Neuronal stem cell (in vitro differentiated cells): ENCODE results near the gene CA5B.

ENCODE experiments used
- DNase-seq: peaks from one replicate; pipeline ENCODE4 v3.0.0-alpha.2; 2013; ENCODE audit warnings: low spot score
- H2AFZ ChIP-seq: one replicate; pipeline ENCODE4 v1.6.1; 2013; ENCODE audit warnings: mild to moderate bottlenecking, low read length, inconsistent platforms
- H2AK5ac ChIP-seq: 2 replicates; pipeline ENCODE4 v1.6.1; 2013; ENCODE audit warnings: low read depth, mild to moderate bottlenecking, inconsistent platforms, low read length, moderate library complexity, mixed read lengths
- H2BK120ac ChIP-seq: 2 replicates; pipeline ENCODE4 v1.6.1; 2013; ENCODE audit warnings: low read depth, mild to moderate bottlenecking, inconsistent platforms, low read length, moderate library complexity, mixed read lengths
- H2BK12ac ChIP-seq: one replicate; pipeline ENCODE4 v1.6.1; 2013; ENCODE audit warnings: low read length, inconsistent platforms
- H2BK15ac ChIP-seq: 2 replicates; pipeline ENCODE4 v1.6.1; 2013; ENCODE audit warnings: mild to moderate bottlenecking, low read length, inconsistent platforms, mixed read lengths
- H2BK5ac ChIP-seq: one replicate; pipeline ENCODE4 v1.6.1; 2013; ENCODE audit warnings: inconsistent platforms, mild to moderate bottlenecking, low read length, moderate library complexity
- H3K14ac ChIP-seq: one replicate; pipeline ENCODE4 v1.6.1; 2013; ENCODE audit warnings: low read length, inconsistent platforms
- H3K18ac ChIP-seq: 2 replicates; pipeline ENCODE4 v1.6.1; 2013; ENCODE audit warnings: low read length, inconsistent platforms
- H3K23ac ChIP-seq: 2 replicates; pipeline ENCODE4 v1.6.1; 2013; ENCODE audit warnings: low read depth, mild to moderate bottlenecking, mixed read lengths, low read length, inconsistent platforms; ENCODE audit not compliant: poor library complexity
- H3K27ac ChIP-seq: replicated peaks from 3 replicates; pipeline ENCODE4 v1.5.1; 2013; ENCODE audit warnings: low read length, inconsistent platforms
- H3K27me3 ChIP-seq, 3 experiments: 2 replicates each; pipeline ENCODE4 v1.6.1; 2013; ENCODE audit warnings: low read length in 3 of 3, mild to moderate bottlenecking in 2 of 3, inconsistent platforms in 1 of 3, low read depth in 1 of 3, mixed read lengths in 1 of 3, moderate library complexity in 1 of 3; ENCODE audit not compliant: control insufficient read depth in 3 of 3, insufficient read depth in 3 of 3
- H3K36me3 ChIP-seq, 2 donors: replicated peaks in 1 of 2; 2 replicates each; pipeline ENCODE4 v1.6.1; 2013; ENCODE audit warnings: low read length in 2 of 2; ENCODE audit not compliant: control insufficient read depth in 2 of 2, insufficient read depth in 2 of 2
- H3K4ac ChIP-seq: 2 replicates; pipeline ENCODE4 v1.6.1; 2013; ENCODE audit warnings: inconsistent platforms, mild to moderate bottlenecking, low read length, moderate library complexity
- H3K4me1 ChIP-seq, 2 donors: 1 replicate in 1 of 2; 2 replicates in 1 of 2; pipeline ENCODE4 v1.6.1; 2013; ENCODE audit warnings: low read length in 2 of 2, low read depth in 1 of 2; ENCODE audit not compliant: control insufficient read depth in 2 of 2, insufficient read depth in 1 of 2
- H3K4me2 ChIP-seq: one replicate; pipeline ENCODE4 v1.6.1; 2013; ENCODE audit warnings: mild to moderate bottlenecking, low read length, inconsistent platforms; ENCODE audit not compliant: insufficient read depth, poor library complexity, severe bottlenecking
- H3K4me3 ChIP-seq, 2 donors: 2 replicates each; pipeline ENCODE4 v1.5.1; 2013; ENCODE audit warnings: low read length in 2 of 2, mild to moderate bottlenecking in 2 of 2, inconsistent platforms in 1 of 2, moderate library complexity in 1 of 2
- H3K79me1 ChIP-seq: one replicate; pipeline ENCODE4 v1.6.1; 2013; ENCODE audit warnings: low read depth, mild to moderate bottlenecking, inconsistent platforms, low read length, moderate library complexity
- H3K9ac ChIP-seq: one replicate; pipeline ENCODE4 v1.6.1; 2013; ENCODE audit warnings: mild to moderate bottlenecking, low read depth, low read length, inconsistent platforms; ENCODE audit not compliant: poor library complexity
- H3K9me3 ChIP-seq, 2 donors: replicated peaks in 1 of 2; 2 replicates each; pipeline versions ENCODE3 to v1.6.1; 2013; ENCODE audit warnings: low read length in 2 of 2, mild to moderate bottlenecking in 2 of 2, inconsistent platforms in 1 of 2, low read depth in 1 of 2, mixed read lengths in 1 of 2, moderate library complexity in 1 of 2; ENCODE audit not compliant: control insufficient read depth in 2 of 2, insufficient read depth in 1 of 2
- H4K8ac ChIP-seq: one replicate; pipeline ENCODE4 v1.6.1; 2013; ENCODE audit warnings: low read depth, mild to moderate bottlenecking, inconsistent platforms, low read length, moderate library complexity
- H4K91ac ChIP-seq: one replicate; pipeline ENCODE4 v1.6.1; 2013; ENCODE audit warnings: low read length, low read depth, mild to moderate bottlenecking, inconsistent platforms; ENCODE audit not compliant: poor library complexity
- WGBS, 2 donors: extraction: QIAGEN DNeasy Blood & Tissue Kit; methylation state at CpG; one replicate each; pipeline ENCODE4 v1.1.7; 2013; ENCODE audit warnings: missing lambda C conversion rate in 2 of 2, mixed read lengths in 1 of 2; ENCODE audit not compliant: insufficient read length in 2 of 2, insufficient replicate concordance in 1 of 2; ENCODE audit errors: extremely low coverage in 2 of 2; 5-methylcytosine and 5-hydroxymethylcytosine counted together

CA5B gene

DNA sequence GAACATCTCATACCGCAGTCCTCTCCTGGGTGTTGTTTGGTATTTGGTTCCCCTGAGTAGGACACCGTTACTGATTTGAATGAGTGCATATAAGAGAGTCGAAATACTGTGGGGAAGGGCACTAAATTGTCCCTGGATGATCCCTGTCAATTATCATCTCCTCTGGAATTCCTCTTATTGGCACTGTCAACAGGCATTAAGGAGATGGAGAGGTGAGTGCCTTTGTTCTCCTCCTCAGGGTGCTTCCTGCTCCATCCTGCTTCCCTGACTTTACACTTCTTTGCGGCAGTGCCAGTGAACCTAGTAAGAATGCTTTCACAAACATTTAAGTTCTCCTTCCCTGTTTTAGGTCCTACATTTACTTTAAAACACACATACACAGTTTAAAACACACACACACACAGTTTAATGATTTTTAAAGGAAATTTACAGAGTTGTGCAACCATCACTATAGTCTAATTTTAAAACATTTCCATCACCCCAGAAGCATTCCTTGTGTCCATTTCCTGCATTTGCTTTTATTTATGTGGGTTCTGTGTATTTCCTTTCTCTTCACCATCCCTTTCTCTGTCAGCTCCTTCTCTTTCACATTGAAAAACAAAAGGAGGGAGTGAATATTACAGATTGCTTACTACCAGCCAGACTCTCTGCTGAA is 31.4 kb downstream of the CA5B start:
- Histone ChIP-seq H3K4me1 (no peaks in the 10 kb centered on the region), H3K4ac (no peak overlapping the region), H2BK12ac (no peak overlapping the region), H3K4me3 (no peak overlapping the region), H3K79me1 (no peaks in the 10 kb centered on the region), H2BK5ac (no peak overlapping the region), H2BK15ac (no peak overlapping the region), H4K91ac (no peak overlapping the region), H2AFZ (peak overlapping the region; percentile 6), H3K36me3 (no peaks in the 10 kb centered on the region), H3K27me3 (no peaks in the 10 kb centered on the region), H3K23ac (no peak overlapping the region), H3K9ac (no peak overlapping the region), H4K8ac (no peak overlapping the region), H2AK5ac (no peak overlapping the region), H3K4me2 (no peak overlapping the region), H3K9me3 (peaks cover 0 to 8% of the 10 kb centered on the region in 2 donors), H3K18ac (no peak overlapping the region), H3K14ac (no peak overlapping the region), H2BK120ac (no peak overlapping the region), H3K27ac (no peak overlapping the region)
- no CpG with 5 or more reads among the region's 4 CpGs for WGBS, 2 donors
- no peak for DNase-seq

DNA sequence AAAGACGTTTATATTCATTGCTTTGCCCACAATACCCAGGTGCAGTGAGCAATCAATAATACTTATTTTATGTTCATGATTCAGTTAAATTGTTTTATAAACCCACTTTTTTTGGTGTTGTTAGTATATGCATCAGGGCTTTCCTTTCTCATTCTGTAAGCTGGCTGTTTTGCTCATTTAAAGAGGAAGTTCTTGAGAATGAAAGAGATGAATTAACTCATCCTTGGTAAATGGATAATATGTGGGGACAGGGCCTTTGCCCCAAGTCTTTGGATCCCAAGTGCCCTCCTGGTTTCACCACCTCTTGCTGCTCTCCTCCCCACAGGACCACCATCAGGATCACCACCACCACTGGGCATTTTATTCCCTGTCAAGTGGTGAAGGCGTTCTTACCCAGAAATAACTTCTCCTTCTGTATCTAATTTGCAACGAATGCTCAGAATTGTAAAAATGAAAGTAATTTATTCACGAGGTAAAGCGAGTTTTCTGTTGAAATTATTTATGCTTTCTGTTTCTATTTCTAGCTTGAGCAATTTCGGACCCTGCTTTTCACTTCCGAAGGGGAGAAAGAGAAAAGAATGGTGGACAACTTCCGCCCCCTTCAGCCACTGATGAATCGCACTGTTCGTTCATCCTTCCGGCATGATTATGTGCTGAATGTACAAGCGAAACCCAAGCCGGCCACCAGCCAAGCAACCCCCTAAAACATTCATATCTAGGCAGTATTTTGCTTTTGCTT is 44.1 kb downstream of the CA5B start:
- H3K79me1 ChIP-seq: no peaks in the 10 kb centered on the region
- H3K9me3 ChIP-seq: peaks cover 0 to 4% of the 10 kb centered on the region in 2 donors
- no peak overlapping the region for H3K14ac ChIP-seq
- H4K91ac ChIP-seq: no peak overlapping the region
- no peak overlapping the region for H3K4me3 ChIP-seq
- no peak overlapping the region for H3K18ac ChIP-seq
- no peak for DNase-seq
- H2AFZ ChIP-seq: no peak overlapping the region
- H3K27ac ChIP-seq: no peak overlapping the region
- no peak overlapping the region for H2BK120ac ChIP-seq
- H3K36me3 ChIP-seq: peaks cover 0 to 4% of the 10 kb centered on the region in 2 donors
- no peak overlapping the region for H3K4ac ChIP-seq
- no peak overlapping the region for H3K9ac ChIP-seq
- no peaks in the 10 kb centered on the region for H3K27me3 ChIP-seq
- no peak overlapping the region for H2BK5ac ChIP-seq
- no peak overlapping the region for H3K4me2 ChIP-seq
- H3K4me1 ChIP-seq: peaks cover 0 to 1% of the 10 kb centered on the region in 2 donors
- H2BK15ac ChIP-seq: no peak overlapping the region
- H3K23ac ChIP-seq: no peak overlapping the region
- no peak overlapping the region for H2BK12ac ChIP-seq
- H4K8ac ChIP-seq: no peak overlapping the region
- H2AK5ac ChIP-seq: no peak overlapping the region
- no CpG with 5 or more reads among the region's 13 CpGs for WGBS, 2 donors

DNA sequence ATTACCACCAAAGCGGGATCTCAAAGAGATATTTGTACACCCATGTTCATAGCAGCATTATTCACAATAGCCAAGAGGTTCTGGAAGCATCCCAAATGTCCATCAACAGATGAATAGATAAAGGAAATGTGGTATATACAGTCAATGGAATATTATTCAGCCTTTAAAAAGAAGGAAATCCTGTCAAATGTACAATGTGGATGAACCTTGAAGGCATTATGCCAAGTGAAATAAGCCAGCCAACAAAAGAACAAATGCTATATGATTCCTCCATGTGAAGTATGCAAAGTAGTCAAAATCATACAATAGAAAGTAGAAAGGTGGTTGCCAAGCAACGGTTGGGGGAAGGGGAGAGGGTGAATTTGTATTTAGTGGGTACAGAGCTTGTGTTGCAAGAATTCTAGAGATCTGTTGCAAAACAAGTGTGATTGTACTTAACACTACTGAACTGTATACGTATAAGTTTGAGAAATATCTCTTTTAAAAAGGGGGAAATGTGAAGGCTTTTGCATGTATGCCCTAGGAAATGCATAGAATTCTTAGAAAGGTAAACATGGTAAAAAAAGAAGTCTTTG is 47.2 kb downstream of the CA5B start:
- H3K4ac ChIP-seq: no peak overlapping the region
- no peak overlapping the region for H3K9ac ChIP-seq
- peaks cover 0 to 1% of the 10 kb centered on the region in 2 donors for H3K4me1 ChIP-seq
- H4K8ac ChIP-seq: no peak overlapping the region
- H3K23ac ChIP-seq: no peak overlapping the region
- H2BK5ac ChIP-seq: no peak overlapping the region
- H3K9me3 ChIP-seq: peaks cover 0 to 4% of the 10 kb centered on the region in 2 donors
- H2BK12ac ChIP-seq: no peak overlapping the region
- no peak overlapping the region for H2AFZ ChIP-seq
- H3K4me2 ChIP-seq: no peak overlapping the region
- H2BK120ac ChIP-seq: no peak overlapping the region
- no peak overlapping the region for H4K91ac ChIP-seq
- no CpG with 5 or more reads among the region's 3 CpGs for WGBS, 2 donors
- H3K27me3 ChIP-seq: no peaks in the 10 kb centered on the region
- H3K79me1 ChIP-seq: no peaks in the 10 kb centered on the region
- H3K18ac ChIP-seq: no peak overlapping the region
- H2AK5ac ChIP-seq: no peak overlapping the region
- no peak overlapping the region for H2BK15ac ChIP-seq
- H3K4me3 ChIP-seq: no peak overlapping the region
- no peak for DNase-seq
- peaks cover 0 to 4% of the 10 kb centered on the region in 2 donors for H3K36me3 ChIP-seq
- H3K14ac ChIP-seq: no peak overlapping the region
- no peak overlapping the region for H3K27ac ChIP-seq

DNA sequence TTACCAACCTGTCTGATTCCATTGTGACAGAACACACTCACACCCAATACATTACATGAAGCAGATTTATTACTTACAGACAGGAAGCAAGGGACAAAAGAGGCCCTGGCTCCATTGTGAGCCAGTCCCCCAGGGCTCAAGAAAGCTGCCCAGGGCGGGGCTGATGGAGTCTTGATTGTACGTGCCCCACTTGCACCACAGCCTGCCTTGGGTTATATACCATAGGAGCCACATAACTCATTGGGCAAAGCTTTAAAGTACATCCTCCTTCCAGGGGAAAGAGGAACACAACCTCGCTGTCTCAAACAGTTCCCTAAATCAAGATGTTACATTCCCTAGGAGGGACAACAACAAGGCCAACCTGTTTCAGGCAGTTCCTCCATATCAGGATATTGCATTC is 48.8 kb downstream of the CA5B start:
- no CpG with 5 or more reads among the region's 3 CpGs for WGBS, 2 donors

More for the DNA sequence above, 48.8 kb downstream of the CA5B start:
- no peak for DNase-seq
- Histone ChIP-seq H3K79me1 (no peaks in the 10 kb centered on the region), H3K9me3 (peaks cover 0 to 4% of the 10 kb centered on the region in 2 donors), H3K18ac (no peak overlapping the region), H2AFZ (peak overlapping the region; percentile 42), H4K8ac (no peak overlapping the region), H3K9ac (no peak overlapping the region), H3K4me1 (peaks cover 0 to 1% of the 10 kb centered on the region in 2 donors), H3K23ac (no peak overlapping the region), H3K36me3 (peaks cover 0 to 5% of the 10 kb centered on the region in 2 donors), H4K91ac (no peak overlapping the region), H2AK5ac (no peak overlapping the region), H2BK12ac (no peak overlapping the region), H3K27me3 (no peaks in the 10 kb centered on the region), H3K14ac (no peak overlapping the region), H3K4me2 (no peak overlapping the region), H3K4me3 (no peak overlapping the region), H2BK15ac (no peak overlapping the region), H3K27ac (no peak overlapping the region), H3K4ac (no peak overlapping the region), H2BK5ac (no peak overlapping the region), H2BK120ac (no peak overlapping the region)
